Tongue (tissue), 2 donors: ENCODE results near the gene PNMA8C. TPM values are rescaled to one million over a fixed set of nuclear protein-coding genes. Genes with fewer than 3 reads are reported as not detected.
A peak's percentile ranks its signal among the peaks of the same experiment; 100 is the strongest.
"Not testable (repeated sequence)": the region's sequence is repeated elsewhere in the genome, so short reads cannot be mapped to it uniquely, and the experiment has no call there.

Source experiments
- DNase-seq: peaks from one replicate; pipeline ENCODE4 v3.0.0-alpha.2; 2015
- total RNA-seq: library from RNA; depleted of rRNA; stranded (reverse); fragments of >200 nt; gene quantifications from one replicate; pipeline ENCODE4 v1.2.3, GENCODE V29; 2014

Gene PNMA8C
- total RNA-seq, 1 donor from 2014 or later = 0.41 TPM

DNA sequence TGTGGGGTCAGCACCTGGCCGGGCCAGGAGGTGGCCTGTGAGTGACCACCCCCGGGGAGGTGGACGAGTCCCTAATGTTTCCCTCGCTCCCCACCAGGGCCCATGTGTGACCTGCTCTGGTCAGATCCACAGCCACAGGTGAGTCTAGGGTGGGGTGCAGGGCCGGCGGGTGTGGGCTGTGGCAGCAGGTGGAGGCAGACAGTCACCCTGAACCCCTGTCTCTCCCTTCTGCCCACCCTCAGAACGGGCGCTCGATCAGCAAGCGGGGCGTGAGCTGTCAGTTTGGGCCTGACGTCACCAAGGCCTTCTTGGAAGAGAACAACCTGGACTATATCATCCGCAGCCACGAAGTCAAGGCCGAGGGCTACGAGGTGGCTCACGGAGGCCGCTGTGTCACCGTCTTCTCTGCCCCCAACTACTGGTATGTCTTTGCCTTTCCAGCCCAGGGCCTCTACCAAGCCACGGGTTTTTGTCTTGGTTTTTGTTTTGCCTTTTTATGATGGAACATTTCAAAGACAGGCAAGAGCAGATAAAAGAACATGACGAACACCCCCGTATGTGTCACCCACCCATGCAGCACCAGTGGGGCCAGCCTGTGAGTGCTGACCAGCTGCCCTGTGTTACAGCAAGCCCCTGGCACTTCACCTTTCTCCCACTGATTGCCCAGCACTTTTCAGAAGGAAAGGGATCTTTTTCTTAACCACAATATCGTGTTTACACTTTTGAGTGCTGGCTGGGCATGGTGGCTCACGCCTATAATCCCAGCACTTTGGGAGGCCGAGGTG is 40.2 kb downstream of the PNMA8C start:
- DNase-seq = no peak

DNA sequence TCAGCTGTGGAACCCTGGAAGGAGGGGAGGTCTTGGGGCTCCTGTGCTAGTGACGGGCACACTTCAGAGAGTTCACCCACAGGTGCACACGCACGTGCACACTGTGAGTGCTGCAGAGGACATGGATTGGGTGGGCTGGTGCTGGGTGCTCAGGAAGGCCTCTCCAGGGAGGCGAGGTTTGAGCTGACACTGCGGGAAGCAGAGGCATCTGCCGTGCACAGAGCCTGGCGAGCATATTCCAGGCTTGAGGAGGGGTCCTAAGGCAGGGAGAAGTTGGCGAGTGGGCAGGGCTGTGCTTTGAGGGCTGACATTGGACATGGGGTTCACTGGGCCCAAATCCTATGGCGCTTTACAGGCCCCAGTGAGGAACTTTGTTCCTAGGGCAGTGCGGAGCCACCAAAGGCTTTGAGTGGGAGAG is 41.0 kb downstream of the PNMA8C start:
- DNase-seq = no peak

DNA sequence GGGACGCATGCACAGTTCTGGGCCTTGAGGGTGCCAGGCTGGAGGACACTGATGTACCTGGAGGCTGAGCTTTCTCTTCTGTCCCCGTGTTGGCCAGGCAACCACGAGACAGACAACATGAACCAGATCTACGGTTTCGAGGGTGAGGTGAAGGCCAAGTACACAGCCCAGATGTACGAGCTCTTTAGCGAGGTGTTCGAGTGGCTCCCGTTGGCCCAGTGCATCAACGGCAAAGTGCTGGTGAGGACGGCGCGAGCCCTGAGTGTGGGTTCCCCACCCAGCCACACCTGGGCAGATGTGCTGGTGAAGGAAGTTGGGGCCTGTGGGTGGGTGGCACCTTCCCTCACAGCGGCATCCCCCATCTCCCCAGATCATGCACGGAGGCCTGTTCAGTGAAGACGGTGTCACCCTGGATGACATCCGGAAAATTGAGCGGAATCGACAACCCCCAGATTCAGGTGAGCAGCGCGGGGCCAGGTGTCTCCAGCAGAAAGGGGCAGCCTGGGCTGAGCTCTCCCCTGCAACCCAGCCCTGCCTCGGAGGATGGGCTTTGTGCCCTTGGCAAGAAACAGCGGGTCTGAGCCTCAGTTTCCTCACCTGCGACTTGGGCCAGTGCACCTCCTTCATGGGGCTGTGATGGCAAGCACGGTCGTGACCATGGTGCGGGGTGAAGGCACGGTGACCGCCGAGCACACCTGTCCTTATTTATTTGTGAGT is 41.6 kb downstream of the PNMA8C start:
- DNase-seq = no peak

DNA sequence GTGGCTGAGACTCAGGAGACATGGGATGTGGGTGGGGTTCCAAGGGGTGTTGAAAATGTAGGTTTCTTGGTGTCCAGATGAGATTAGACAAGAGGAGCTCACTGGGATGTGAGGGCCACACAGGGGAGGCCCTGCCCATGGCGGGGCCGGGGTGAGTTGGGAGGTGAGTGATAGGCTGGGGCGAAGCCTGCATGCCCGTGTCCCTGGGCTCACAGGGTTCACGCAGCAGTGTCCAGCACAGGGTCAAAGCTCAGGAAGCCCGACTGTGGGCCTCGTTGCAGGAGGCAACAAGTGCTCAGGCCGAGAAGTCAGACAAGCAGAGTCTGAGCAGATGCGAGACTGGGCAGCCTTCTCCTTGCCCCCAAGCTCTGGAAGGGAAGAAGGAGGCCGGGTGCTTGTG is 42.6 kb downstream of the PNMA8C start:
- no peak for DNase-seq

DNA sequence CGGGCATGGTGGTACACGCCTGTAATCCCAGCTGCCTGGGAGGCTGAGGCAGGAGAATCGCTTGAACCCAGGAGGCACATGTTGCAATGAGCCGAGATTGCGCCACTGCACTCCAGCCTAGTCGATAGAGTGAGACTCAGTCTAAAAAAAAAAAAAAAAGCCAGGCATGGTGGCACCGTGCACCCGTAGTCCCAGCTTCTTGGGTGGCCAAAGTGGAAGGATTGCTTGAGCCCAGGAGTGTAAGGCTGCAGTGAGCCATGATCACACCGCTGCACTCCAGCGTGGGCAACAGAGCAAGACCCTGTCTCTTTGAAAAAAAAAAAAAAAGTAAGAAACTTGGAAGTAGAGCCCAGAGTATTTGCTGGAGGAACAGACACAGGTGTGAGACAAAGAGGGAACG is 43.1 kb downstream of the PNMA8C start:
- DNase-seq = no peak

DNA sequence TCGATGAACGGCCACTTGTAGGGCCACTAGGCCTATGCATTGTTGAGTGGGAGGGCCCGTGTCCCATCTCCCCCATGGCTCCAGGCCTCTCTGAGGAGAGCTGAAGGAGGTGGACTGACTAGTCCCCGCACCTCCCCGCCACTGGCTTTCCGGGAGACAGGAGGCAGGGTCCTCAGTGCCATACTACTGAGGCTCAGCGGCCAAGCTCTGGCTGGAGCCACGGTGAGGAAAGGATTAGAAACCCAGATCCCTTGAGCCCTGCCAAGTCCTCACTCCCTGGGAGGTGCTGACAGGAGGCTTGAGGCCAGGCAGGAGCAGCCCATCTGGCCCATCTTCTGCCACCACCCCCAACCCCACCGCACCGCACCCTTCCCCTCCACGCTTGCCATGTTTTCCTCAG is 44.3 kb downstream of the PNMA8C start:
- DNase-seq = no peak

DNA sequence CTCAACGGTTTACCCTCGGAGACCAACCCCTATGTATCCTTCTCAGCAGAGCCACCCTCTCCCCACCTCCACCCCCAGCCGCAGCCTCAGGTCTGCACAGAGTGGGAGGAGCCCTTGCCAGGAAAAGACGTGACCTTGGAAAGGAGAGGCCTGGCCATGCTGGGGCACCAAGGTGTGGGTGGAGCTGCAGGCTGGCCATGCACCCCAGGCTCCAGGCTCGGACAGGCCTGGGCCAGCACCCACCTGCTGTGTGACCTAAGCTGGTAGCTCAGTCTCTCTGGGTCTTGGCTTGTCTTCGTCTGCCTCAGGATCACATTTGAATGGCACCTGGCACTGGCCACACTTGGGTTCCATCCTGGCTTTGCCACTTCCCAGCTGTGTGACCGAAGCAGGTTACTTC is 44.9 kb downstream of the PNMA8C start:
- no peak for DNase-seq

DNA sequence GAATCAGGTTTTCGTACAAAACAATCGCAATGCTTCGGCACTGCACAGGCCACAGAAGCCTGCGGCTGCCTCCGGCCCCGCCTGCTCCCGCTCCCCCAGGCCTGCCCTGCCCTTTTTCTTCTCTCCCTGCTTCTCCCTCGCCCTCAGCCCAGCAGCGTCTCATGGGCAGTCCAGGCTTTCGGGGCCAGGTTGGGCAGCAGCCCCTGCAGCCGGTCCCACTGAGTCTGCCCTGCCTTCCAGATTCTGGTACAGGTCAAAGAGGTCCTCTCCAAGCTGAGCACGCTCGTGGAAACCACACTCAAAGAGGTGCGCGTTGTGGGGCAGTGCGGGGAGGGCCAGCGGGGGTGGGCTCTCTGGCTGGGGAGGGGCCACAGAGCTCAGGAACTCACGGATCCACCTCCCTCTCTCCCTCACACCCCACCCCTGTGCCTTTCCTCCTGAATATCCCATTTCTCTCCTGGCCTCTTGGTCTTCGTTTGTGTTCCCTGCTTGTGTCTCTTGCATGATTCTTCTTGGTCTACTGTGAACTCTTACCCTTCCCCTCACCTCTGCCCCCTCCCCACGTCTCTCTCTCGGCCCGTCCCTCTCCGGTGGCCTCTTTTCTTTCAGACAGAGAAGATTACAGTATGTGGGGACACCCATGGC is 45.4 kb downstream of the PNMA8C start:
- DNase-seq = no peak

DNA sequence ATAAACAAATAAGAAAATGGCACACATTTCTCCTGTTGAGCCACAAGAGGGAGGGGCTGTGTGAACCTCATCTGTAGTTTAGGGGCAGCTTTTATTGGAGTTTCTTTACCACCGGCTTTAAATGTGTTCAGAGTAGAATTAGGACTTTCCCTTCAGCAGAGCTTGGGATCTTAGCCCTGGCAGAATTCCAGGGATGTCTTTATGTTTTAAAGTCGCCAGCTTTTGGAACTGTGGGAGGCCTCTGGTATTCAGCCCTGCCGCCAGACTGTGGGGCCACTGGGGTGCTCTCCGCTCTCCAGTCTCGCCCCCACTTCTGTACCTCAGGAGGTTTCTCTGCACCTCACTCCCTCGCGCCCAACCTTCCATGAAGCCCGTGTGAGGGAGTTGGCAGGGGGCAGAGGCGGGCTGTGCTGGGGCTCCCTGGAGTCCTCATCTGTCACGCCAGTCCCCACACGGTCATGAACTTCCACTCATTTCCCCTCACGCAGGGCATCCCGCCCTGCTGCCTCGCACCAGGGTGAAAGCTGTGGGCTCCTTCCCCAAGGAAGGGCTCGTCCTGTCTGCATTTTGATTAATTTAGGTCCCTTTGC is 46.9 kb downstream of the PNMA8C start:
- DNase-seq = no peak

DNA sequence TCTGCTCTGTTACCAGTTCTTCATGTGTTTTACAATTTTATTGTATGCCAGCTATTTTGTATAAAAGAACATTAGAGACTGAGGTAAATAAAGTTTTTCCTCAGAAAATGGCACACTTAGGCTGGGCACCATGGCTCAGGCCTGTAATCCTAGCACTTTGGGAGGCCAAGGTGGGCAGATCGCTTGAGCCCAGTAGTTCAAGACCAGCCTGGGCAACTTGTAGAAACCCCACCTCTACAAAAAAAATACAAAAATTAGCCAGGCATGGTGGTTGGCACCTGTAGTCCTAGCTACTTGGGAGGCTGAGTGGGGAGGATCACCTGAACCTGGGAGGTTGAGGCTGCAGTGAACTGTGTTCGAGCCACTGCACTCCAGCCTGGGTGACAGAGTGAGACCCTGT is 47.4 kb downstream of the PNMA8C start:
- DNase-seq = no peak

DNA sequence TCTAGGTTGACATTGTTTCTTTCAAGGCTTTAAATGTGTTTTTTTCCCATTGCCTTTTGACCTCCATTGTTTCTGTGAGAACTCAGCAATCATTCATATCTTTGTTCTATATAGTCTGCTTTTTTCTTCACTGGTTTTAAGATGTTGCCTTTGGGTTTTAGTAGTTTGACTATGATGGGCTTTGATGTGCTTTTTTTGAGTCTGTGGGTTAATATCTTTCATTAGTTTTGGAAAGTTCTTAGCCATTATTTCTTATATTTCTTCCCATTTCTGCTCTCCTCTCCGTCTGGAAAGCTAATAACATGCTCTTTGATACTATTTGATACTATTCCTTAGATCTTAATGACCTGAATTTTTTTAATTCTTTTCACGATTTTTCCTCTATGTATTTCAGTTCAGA is 48.0 kb downstream of the PNMA8C start:
- DNase-seq = no peak

DNA sequence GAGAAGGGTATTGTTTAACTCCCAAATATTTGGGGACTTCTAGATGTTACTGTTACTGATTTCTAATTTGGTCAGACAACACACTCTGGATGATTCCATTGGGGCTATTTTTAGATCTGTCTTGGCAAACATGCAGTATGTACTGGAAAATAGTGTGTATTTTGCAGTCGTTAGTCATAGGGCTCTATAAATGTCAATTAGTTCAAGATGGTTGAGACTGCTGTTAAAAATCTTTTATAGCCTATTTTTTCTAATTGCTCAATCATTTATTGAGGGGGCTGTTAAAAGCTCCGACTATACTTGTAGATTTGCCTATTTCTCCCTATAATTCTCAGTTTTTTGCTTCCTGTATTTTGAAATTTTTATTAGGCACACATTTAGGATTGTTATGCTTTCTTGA is 50.5 kb downstream of the PNMA8C start:
- peak; percentile 76 for DNase-seq

DNA sequence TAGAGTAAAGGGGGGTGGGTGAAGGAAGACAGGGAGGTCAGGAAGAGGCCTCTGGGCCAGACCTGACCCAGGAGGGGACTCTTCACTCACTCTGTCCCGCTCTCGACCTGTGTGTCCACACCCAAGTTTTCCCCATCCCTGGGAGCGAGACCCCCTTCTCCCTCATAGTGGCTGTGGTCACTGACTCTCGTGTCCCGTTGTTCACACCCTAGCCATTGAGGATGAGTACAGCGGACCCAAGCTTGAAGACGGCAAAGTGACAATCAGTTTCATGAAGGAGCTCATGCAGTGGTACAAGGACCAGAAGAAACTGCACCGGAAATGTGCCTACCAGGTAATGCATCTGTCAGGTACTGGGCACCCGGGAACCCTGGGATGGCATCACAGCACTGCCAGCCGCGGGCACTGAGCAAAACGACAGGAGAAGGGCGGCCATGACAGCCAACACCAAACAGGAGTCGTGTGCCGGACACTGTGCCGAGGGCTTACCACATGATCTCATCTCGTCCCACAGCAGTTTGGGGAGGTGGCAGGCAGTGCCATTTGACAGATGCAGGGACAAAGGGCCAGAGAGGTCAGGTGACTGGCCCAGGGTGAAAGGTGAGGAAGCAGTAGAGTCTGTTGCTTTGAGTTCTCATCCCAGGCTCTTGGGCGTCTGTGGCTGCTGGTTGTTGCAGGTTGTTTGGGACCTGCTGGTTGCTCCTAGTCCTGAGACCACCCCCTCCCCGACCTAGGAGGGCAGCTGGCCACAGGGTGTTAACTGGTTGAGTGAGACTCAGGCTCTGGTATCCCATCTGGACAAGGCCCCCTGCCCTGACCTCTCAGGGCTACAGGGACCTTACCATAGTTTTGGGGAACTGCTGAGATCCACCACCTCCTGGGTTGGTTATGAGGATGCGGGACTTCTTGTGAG is 52.2 kb downstream of the PNMA8C start:
- DNase-seq = no peak

DNA sequence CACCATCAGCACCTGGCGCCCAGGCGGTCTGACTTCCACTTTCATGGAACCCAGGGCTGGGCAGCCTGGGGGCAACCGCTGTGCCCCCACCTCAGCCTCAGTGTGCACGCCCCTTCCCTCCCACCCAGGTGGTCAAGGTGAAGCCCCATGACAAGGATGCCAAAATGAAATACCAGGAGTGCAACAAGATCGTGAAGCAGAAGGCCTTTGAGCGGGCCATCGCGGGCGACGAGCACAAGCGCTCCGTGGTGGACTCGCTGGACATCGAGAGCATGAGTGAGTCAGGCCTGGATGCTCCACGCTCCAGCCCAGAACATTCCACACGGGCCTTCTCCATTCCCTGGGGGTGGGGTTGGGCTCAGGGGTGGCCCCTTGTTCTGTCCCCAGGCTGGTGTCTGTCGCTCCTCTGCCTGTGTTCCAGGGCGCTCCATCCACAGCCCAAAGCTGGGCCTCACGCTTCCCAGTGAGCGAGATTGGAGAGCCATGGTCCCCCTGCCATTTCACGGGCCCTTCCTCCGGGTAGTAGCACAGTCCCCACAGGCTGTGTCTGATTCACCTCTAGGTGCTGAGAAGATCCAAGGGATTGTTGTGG is 53.2 kb downstream of the PNMA8C start:
- not testable (repeated sequence) for DNase-seq

Other genes with a start within 250 kb of the PNMA8C start
- not detected for gene IGFL1, start 199.2 kb downstream of the PNMA8C start, total RNA-seq
- gene HIF3A, start 131.9 kb downstream of the PNMA8C start, total RNA-seq = 219 TPM
- gene PPP5C, start 81.8 kb downstream of the PNMA8C start, total RNA-seq = 49.3 TPM
- gene CCDC8, start 15.4 kb downstream of the PNMA8C start, total RNA-seq = 68.8 TPM
- 47.1 TPM for gene PNMA8A, start 42.6 kb upstream of the PNMA8C start, total RNA-seq
- 2.6 TPM for gene PNMA8B, start 66.9 kb upstream of the PNMA8C start, total RNA-seq
- gene CALM3, start 172.4 kb upstream of the PNMA8C start, total RNA-seq = 141 TPM
- gene PTGIR, start 196.2 kb upstream of the PNMA8C start, total RNA-seq = 4.5 TPM
- not detected for gene GNG8, start 207.3 kb upstream of the PNMA8C start, total RNA-seq
- gene DACT3, start 232.2 kb upstream of the PNMA8C start, total RNA-seq = 11.5 TPM